GM19025 (cell line): ENCODE data around the gene AP3D1.

Source experiments
- ATAC-seq: cut with Tn5 transposase; IDR thresholded peaks from one replicate; pipeline ENCODE4 v1.9.1; 2021; ENCODE audit warnings: mild to moderate bottlenecking, low read depth, moderate library complexity; ENCODE audit not compliant: unreplicated experiment

The AP3D1 gene

DNA sequence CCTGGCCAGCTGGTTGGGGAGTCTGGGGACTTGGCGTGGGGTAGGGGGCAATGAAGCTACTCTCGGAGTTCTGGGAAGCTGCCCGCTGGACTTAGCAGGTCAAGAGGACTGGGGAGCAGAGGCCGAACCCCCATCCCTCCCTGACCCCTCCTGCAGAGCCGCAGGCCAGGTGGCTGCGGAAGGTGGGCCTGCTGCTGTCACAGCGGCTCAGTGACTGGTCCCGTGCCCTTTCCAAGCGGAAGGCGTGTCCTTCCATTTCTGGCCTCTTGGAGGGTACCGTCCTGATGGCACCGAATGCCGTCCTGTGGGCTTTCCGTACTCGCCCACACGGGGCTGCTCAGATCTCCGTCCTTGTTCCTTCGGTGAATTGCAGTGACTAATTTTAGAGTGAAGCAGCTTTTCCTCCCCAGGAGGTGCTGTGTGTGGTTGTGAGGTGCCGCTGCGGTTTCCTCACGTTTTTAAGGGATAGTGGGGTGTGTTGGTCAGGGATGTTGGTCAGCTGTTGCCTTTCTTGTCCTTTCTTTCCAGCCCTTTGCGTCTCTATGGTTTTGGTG, 33.1 kb upstream of the AP3D1 start:
- ATAC-seq = no peak

DNA sequence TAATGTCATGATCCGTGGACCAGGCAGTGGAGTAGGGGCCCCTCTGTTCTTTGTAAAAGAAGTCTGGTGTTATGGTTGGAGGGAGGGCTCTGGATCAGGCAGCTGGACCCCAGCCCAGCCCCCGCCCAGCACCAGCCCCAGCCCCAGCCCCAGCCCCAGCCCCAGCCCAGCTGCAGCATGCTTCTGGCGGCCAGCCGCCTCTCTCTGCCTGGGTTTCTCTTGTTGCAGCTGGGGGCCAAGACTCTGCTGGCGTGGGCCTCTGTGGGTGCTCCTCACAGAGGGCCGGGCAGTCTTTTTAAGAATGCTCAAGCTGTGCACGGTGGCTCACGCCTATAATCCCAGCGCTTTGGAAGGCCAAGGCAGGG, 30.2 kb upstream of the AP3D1 start:
- no peak for ATAC-seq

DNA sequence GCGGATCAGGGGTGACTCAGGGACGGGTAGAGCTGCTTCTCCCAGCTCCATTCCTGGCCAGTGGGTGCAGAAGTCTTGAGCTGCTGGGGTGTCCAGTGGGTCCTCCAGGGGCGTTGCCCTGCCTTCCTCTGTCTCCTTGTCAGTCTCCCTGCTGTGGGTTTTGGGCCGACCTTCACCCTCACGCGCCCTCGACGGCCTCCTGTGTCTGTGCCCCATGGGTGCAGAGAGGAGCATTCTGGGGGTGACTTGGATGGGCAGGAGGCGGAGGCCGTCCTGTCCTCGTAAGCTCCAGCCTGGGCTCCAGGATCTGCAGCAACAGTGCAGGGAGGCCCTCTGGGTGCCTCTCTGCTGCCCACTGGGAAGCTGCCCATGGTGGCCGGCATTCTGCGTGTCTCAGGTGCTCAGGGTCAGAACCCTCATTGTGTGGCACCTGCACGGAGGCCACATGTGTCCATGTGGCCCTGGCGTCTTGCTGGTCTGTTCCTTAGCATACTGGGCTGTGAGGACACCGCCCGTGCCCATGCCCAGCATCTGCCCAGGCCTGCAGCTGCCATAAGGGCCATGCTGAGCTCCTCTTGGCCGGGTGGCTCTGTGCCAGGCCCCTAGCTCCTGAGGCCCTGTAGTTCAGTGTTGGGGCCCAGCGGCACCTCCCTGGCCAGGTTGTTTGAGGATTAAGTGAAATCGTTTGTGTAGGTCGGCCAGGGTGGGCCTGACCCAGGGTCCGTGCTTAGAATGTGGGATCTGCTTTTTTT, 29.7 kb upstream of the AP3D1 start:
- ATAC-seq = no peak

DNA sequence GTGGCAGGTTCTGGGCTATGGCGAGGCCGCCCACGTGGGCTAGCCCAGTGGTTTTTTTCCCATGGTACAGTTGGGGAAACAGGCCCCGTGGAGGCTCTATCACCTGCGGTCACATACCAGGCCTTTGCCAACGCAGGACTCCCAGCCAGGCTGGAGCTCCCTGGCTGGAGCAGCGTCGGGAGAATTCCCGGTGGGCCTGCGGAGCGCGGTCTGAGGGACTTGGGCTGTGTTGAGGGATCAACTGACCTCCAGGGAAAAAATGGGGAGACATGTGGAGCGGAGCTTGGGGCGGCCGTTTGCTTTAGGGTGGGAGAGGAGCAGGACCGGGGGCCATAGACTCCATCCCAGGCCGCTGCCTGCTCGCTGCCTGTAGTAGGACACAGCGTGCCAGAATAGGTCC, 28.7 kb upstream of the AP3D1 start:
- ATAC-seq = no peak

DNA sequence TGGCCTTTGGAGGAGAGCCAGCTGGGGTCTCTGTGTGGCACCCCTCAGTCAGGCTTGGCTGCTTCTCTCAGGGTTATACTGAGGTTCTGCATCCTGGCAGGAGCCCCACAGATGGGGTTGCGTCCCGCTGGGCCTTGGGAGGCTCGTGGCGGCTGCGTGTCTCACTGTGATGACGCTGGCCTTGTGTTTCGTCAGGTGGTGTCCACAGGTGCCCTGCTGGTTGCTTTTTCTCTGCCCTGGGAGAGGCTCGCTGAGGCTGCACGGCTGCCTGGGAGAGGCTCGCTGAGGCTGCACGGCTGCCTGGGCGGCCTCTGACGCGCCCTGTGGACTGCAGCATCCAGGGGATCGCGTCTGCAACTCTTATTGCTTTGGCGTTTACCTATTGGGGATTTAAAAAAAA, 27.7 kb upstream of the AP3D1 start:
- no peak for ATAC-seq

DNA sequence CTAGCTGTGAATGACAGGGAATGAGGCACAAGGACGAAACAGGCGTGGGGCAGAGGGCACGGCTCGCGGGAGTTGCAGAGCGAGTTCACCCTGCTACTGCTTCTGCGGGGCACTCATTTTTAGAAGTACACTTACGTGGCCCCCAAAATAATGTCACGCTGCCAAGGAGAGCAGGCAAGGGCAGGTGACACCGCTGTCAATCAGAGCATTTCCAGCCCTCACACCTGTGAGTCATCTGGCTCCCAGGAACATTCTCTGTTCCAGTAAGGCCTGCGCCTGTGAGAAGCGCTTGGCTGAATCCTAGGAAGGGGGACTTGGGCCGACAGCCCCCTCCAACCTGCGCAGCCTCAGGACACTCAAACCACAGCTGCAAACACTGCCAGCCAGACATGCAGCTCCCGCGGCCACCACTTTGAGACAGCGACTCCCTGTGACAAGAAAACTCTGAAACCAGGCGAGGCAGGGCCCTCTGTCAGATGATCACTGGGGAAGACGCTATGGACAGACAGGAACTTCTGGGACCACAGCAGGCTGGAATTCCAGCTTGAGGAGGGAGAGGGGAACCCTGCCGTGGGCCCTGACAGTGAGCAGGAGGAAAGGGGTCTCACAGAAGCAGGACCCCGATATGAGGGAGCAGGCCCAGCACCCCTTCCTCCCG, 25.1 kb upstream of the AP3D1 start:
- ATAC-seq = no peak

DNA sequence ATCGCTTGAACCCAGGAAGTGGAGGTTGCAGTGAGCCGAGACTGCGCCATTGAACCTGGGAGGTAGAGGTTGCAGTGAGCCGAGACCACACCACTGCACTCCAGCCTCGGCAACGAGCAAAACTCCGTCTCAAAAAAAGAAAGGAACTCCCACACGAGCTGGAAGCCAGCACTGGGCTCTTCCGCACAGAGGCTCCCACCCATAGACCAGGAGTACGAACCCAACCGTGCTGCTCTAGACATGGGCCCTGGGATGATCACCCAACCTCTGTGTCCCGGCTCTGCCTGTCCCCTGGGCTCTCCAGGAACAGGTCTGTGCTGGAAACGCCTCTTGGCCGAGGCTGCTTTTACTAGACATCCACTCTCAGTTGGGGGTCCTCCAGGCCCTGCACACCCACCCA, 24.4 kb upstream of the AP3D1 start:
- no peak for ATAC-seq

DNA sequence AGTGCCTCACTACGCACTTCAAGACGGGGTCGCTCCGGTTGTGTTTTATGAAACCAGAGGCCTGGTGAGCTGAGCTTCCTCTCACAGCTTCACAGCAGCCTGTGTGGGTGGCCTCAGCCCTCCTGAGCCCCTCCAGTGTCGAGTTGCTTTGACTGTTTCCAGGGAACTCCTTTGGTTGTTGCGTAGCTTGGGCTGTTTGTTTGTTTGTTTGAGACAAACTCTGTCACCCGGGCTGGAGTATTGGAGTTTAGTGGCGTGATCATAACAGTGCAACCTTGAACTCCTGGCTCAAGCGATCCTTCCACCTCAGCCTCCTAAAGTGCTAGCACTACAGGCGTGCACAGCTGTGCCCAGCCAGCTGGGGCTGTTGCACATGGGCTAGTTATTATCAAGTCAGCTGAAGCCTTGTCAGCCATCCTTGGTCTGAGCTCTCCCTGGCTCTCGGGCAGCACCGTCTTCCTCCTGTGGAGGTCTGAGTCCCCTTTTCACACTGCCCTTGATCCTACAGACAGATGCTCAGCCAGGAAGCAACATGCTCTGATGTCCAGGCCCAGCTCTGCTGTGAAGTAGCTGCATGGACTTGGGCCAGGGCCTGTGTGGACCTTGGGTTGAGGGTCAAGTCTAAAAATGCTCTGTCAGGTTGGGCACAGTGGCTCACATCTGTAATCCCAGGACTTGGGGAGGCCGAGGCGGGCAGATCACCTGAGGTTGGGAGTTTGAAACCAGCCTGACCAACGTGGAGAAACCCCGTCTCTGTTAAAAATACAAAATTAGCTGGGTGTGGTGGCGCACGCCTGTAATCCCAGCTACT, 22.6 kb upstream of the AP3D1 start:
- no peak for ATAC-seq

DNA sequence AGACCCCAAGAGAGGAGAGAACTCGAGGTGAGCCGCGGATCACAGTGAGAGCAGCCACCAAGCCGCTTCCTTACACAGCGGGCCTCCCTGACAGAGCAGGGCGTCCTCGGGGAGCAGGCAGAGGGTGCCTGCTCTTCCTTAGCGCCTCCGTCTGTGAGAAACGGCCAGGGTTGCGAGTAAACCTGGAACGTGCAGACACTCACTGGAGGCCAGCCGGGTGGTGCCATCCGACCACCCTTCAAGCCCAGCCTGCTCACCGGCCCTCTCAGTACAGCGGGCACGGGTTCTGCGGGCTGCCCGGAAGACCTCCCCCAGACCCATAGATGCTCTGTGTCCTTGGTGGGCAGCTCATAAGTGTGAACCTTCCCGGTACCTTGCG, 22.0 kb upstream of the AP3D1 start:
- no peak for ATAC-seq

DNA sequence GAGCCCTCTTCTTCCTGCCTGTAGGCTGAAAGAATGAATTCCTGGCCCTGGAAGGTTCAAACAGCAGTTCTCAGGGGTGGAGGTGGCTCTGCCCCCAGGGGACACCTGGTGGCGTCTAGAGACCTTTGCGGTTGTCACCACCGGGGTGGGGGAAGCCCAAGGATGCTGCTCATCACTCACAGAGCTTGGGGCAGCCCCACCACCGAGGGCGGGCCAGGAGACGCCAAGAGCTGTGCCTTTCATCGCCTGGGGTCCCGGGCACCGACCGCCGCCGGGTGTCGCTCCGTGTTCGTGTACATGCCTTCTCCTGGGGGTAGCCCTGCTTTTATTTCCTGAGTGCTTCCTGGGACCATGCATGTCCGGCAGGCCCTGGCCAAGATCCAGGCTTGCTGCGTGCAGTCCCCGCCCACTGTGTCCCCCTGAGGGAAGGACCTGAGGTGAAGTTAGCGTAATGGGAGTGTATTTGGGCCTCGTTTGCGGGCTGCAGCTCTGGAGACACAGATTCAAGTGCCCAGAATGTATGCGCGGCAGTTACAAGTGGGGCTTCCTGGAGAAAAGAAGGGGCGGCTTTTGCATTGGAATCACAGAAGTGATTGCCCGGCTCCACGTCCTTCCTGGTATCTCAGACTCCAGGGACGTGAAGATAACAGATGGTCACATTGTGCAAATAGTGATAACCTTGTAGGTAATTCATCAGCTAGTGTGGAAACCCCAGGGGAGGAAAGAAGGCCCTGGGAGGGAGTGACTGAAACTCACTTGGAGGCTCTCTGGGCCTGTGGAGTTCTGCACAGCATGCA, 20.2 kb upstream of the AP3D1 start:
- ATAC-seq = peak; percentile 40

DNA sequence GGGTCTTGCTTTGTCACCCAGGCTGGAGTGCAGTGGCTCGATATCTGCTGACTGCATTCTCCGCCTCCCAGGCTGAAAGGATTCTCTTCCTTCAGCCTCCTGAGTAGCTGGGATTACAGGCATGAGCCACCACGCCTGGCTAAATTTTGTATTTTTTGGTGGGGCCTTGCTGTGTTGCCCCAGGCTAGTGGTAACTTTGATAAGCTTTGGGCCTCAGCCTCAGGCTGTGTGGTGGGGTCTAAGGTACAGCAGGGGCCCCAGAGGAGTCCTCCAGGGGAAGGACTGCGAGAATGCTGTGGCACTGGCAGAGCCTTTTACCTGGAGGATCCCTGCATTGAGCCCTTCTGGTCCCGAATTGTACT, 19.6 kb upstream of the AP3D1 start:
- peak; percentile 4 for ATAC-seq

DNA sequence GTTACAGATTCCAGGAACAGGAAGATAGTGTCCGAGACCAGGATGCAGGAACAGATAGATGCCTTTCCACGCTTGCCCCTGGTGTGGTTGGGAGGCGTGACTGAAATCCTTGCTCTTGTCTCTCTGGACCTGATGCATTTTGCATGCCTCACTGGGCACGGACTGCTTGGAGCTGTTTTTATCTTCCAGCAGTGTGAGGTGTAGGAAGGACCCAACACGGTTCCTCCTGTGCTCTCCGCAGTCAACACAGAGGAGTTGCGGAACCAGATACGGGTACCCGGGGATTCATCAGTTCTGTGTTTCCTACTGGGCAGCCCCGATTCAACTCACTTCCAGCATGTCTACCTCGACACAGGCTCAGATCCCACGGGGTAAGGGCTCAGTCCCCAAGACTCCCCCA, 18.9 kb upstream of the AP3D1 start:
- ATAC-seq = no peak

DNA sequence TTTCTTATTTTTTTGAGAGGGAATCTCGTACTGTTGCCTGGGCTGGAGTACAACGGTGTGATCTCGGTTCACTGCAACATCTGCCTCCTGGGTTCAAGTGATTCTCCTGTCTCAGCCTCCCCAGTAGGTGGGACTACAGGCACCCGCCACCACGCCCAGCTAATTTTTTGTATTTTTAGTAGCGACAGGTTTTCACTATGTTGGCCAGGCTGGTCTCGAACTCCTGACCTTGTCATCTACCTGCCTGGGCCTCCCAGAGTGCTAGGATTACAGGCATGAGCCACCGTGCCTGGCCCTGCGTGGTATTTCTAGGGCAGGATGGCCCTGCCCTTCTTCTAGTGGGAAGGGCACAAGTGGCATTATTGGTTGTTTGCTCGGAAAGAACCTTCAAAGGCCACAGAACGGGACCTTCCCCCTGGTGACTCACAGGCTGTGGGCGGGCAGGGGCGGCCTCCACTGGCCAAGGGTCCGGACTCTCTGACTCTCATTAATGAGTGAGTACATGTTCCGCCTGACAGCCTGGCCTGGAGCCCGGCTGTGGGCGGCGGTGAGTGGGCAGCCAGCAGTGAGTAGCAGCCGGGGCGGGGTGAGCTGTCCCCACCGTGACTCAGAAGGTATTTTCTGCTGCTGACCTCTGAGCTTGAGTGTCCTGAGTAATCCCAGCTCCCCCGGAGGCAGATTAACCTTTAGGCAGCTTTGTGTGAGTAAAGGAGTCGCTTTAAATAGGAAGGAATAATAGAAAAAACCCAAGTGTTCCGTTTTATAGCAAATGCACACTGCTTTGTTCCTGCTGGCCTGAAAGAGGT, 17.5 kb upstream of the AP3D1 start:
- peak; percentile 43 for ATAC-seq

DNA sequence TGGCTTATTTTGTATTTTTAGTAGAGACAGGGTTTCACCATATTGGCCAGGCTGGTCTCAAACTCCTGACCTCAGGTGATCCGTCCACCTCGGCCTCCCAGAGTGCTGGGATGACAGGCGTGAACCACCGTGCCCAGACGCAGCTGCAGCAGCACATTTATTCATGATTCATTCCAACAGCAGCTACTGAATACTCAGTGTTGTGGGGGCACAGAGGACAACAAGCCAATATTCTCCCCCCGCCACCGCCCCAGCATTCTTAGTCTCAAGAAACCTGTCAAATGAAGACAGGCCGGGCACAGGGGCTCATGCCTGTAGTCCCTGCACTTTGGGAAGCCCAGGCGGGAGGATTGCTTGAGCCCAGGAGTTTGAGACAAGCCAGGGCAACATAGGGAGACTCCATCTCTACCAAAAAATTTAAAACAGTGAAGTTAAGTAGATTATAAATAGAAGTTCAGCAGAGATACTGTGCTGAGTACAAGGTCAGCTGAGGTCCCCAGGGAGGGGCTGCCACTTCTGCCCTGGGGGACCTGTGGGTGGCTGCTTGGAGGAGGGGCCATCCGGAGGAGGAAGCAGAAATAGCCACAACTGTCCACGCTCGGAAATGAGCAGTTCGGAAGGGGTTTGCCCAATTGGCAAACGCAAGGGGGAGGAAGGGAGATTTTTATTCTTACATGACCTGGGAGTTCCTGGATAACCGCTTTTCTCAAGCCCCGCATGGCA, 16.7 kb upstream of the AP3D1 start:
- ATAC-seq = peak; percentile 22

DNA sequence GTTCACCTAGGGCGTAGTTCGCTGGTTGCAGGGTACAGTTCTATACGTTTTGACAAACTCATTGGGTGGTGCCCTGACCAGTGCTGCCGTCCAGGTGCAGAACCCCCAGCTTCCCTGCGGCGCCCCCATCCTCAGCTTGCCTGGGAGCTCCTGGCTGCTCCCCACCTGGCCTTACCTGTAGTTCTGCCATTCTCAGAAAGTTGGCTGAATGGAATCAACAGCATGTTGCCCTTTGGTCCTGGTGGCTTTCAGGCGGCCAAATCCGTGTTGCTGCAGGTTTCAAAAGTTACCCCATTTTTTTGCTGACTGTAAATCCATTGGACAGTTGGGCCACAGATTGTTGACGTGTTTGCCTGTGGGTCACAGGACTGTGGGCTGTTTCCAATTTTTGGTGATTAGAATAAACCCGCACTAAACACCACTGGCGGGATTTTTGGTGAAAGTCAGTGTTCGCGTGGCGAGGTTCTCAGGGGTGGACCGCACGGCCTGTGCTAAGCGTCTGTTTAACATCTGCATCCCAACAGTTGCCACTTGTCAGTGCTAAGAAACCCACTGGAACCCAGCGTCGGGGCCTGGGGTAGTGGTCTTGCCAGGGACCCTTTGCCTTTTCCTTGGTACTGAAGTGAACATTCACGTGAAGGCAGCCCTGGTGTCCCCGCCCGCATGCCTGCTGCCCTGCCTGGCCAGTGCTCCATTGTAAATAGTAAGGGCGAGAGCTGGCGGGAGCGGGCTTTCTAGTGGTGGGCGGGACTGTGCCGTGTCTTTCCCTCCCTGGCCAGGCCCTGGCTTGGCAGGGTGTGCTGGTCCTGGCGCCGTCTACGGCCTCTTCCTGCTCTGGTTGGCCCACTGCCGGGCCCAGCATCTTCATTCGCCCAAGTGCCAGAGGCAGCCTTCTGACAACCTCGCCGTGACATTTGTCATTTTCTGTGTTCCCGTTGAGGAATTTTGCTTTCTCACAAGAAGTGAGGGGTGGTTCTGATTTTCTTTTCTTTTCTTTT, 15.7 kb upstream of the AP3D1 start:
- no peak for ATAC-seq

DNA sequence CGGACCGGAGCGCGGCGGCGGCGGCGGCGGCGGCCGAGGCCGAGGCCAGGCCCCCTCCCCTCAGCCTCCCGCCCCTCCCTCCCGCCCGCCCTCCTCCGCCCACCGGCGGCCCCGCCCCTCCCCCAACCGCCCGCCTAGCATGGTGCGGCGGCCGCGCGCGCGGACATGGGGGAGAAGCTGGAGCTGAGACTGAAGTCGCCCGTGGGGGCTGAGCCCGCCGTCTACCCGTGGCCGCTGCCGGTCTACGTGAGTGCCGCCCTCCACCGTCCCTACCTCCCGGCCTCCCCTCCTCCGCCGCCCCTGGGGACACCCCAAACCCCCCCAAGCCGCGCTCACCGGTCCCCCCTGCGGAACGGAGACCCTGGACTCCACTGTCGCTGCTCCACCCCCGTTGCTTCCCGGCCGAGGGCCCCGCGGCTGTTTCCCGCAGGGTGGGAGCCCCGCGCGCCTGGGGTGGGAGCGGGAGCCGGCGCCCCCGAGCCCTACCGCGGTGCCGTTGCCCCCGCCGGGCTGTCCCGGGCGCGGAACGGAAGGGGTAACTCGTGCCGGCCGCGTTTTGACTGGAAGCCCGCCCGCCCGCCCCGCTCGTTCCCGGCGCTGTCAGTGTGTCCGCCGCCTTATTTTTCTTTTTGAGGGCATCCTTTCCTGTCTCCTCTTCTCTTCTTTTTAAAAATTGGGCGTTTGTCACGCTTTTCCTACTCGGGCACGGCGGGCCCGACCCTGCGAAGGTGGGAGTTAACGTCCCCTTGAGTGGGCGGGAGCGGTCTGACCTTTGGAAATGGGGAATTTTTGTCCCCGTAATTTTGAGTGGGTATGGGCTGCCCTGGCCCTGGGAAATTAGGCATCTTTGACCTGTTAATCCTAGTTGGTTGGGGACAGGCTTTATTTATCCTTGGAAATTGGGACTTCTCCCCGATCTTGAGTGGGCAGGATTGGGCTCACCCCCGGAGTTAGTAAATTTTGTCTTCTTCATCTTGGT, 12.9 kb upstream of the AP3D1 start:
- ATAC-seq = no peak

DNA sequence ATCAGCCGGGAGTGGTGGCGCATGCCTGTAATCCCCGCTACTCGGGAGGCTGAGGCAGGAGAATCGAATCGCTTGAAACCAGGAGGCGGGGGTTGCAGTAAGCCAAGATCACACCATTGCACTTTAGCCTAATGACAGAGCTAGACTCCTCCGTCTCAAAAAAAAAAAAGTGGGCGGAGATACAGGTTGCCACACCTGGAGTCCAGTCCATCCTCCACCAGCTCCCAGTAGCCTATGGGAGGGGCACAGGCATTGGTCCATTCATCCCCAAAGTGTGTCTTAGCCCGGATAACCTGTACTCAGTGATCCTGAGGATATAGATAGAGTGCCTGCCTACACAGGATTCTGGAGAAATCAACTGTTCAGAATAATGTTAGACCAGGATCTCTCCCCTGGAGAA, 9.0 kb upstream of the AP3D1 start:
- no peak for ATAC-seq
